GM19043 (cell line): ENCODE data around the gene WDR53.
"Not testable (repeated sequence)": the region's sequence is repeated elsewhere in the genome, so short reads cannot be mapped to it uniquely, and the experiment has no call there.

ENCODE experiments used
- ATAC-seq: cut with Tn5 transposase; IDR thresholded peaks from one replicate; pipeline ENCODE4 v1.9.1; 2021; ENCODE audit warnings: low read depth; ENCODE audit not compliant: unreplicated experiment

Gene WDR53

DNA sequence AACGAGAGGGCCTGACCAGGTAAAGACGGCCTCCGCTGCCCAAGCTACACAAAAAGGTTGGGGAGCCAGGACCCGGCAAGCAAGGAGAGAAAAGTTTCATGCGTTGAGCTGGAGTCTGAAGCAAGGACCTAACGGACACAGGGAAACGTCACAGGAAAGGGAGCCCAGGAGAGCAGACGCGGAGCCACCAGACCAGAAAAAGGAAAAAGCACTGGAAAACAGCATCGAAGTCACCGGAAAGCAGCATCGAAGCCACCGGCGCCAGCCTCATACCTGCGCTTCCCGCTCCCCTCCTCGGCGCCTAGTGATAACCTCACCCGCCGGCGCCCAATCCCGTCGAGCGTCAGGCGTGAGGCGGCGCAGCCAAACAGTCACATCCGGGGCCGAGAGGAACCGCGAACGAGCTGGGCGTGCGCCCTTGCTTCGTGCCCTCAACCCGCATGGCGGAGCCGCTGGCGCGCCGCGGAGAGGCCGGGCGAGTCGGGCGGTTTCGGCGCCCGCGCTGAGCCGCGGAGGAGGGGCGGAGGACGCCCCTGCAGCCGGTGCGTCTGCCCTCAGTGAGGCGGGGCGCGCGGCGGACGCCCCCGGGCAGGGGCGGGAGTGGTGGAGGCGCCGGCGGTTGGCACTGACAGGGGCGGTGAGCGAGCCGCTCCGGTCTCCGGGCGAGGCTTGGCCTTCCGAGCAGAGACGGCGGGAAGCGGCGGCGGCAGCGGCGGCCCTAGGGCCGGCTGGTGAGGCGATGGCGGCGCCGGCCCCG is at the start of gene WDR53, which contains the start of gene FBXO45:
TSS of gene WDR53 (minus strand) at position 309 of the 757 bp plus-strand sequence. CDS start 7,079 bp downstream, outside the sequence.
TSS of gene FBXO45 (plus strand) at position 415 of the 757 bp plus-strand sequence. CDS start at position 740, 325 bp downstream.
- ATAC-seq = peak; percentile 86

DNA sequence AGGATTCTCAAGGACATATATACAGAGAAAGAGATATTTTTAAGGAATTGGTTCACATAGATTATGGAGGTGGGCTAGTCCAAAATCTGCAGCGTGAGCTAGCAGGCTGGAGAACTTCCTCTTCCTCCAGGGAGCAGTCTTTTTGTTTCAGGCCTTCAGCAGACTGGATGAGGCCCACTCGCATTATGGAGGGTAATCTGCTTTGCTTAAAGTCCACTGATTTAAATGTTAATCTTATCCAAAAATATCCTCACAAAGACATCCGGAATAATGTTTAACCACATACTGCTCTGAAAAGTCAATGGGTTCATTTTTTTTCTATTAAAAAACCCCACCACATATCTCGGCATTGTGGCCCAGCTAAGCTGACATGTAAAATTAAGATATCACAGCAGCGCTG is 48.9 kb upstream of the WDR53 start:
- no peak for ATAC-seq

DNA sequence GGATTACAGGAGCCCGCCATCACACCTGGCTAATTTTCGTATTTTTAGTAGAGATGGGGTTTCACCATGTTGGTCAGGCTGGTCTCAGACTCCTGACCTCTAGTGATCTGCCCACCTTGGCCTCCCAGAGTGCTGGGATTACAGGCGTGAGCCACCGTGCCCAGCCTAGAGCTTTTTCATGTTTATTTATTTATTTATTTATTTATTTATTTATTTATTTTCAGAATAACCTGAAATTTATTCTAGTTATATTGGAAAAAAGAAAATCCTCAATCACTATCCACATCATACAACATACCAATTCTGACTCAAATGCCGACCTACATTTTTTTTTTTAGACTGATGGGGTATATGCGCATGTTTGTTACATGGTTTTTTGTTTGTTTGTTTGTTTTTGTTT is 46.9 kb upstream of the WDR53 start:
- not testable (repeated sequence) for ATAC-seq

DNA sequence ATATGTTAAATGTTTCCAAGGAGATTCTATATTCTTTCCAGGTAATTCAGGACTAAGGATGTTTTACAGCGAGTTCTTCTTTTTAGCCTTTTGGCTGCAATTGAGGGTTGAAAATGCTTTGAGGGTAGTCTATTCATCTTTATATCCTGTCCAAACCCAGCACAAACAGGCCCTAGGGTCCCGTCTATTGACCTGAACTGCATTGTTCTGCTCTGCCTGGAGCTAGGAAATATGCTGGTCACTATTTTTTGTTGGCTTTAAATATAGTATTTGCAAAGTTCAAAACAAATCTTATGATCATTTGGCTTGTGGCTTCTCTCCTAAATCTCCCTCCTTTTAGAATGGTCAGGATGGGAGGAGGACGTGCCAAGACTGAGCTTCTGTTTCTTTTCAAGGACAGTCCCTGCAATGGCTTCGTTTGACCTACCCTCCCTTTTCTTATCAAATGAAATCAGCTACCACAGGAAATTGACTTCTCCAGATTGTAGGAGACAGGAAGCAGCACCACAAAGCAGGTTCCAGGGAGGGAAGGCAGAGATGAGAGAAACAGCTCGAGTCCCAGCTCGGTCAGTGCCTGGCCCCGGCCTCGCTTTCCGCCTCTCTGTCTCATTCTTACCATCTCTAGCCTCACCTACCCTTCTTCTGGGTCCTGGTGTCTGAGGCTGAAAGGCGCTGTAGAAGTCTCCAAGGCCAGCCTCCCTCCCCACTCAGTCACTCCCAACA is 43.6 kb upstream of the WDR53 start:
- ATAC-seq = no peak

DNA sequence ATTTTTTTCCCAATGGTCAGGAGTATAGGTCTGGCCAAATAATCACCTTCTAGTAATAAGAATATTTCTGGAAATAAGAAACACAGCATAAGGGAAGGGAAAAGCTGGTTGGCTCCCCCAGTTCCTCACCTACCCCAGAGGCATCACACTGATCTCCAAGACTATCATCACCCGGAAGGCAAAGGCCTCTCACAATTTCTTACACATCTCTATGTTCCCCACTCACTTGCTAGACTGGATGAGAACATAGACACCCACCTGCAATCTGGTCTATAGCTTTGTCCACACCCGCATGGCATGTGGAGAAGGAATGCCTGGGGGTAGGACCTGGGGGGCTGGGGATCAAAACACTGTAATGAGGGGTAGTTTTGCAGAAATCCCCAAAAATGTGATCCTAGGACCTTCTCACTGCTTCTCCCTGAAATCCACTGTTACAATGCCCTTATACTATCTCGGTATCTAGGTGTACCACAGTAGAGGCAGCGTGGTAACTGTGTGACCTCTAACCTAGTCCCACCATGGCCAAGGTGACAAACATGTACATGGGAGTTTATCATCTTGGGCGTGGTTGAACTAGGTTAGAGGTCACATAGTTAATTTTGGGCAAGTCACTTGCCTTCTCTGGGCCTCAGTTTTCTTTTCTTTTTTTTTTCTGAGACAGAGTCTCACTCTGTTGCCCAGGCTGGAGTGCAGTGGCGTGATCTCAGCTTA is 41.6 kb upstream of the WDR53 start:
- ATAC-seq = no peak

DNA sequence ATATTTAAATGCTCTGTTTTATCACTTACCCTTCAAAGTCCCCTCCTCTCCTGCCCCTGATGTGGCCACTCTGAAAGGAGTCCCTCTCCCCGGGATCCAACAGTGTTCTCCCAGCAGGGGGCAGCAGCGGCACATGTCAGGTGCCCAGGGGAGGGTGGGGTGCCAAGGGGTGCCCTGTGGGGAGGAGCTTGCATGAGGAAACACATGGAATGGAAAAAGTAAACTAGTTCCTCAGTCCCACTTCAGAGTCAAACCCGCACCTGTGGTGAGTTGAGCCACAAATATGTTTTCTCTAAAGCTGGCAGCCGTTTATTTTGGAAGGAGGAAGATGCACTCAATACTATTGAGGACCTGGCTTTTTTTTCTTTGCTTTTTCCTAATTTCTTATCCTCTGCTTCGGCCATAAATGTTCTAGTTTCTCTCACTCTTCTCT is 41.0 kb upstream of the WDR53 start:
- ATAC-seq = peak; percentile 87

DNA sequence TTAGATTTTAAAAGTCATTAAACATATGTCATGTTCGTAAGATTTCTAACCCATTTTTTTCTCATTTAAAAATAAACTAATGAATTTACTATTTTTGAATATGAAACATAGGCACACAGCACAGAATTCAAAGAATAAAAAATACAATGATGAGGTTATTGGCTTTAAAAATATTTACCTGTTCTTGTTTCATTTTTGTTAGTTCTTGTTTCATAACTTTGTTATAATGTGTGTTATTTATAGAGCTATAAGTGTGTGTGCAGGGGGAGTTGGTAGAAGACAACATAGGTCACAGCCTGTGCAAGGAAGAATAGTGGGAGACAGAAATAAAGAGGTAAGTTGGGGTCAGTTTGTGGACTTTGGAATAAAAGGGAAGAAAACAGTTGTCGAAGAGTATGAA is 40.3 kb upstream of the WDR53 start:
- ATAC-seq = no peak

DNA sequence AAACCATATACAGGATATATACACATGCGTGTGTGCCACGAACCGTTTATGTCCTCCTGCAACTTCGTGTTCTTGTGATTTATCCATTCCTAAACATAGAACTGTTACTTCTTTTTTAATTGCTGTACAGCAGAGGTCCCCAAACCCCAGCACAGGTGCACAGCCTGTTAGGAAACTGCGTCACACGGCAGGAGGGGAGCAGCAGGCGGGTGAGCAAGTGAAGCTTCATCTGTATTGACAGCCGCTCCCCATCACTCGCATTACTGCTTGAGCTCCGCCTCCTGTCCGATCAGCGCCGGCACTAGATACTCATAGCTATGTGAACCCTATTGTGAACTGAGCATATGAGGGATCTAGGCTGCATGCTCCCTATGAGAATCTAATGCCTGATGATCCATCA is 36.2 kb upstream of the WDR53 start:
- ATAC-seq = no peak

DNA sequence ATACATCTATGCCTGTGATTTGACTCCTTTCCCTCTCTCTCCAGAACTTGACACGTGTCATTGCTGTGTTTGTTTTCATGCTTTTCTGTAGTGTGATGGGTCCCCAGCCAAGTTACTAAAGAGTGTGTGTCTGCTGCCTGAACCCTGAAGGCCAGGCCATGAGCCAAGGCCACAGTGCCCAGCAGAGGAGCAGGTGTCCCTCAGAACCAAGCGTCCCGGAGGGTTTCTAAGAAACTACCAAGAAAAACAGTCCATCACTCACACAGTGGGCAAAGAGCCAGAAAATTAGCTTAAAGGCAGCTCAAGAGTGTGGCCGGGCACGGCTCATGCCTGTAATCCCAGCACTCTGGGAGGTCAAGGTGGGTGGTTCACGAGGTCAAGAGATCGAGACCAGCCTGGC is 35.3 kb upstream of the WDR53 start:
- no peak for ATAC-seq

DNA sequence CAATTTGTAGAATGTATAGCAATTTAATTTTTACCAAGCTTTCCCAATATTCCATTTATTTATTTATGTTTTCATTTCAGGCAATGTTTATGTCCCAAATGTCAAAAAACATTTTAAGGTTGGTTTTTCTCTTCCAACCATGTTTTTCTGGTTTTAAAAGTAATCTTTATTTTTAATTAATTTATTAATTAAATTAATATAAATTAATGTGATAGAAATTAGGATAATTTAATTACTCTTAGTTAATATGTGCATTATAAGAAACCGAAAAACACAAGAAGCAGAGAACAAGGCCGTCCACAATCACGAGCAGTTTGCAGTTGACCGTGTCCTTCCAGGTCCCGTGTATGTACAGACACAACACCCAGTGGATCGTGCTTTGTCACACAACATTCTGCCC is 34.3 kb upstream of the WDR53 start:
- ATAC-seq = no peak

DNA sequence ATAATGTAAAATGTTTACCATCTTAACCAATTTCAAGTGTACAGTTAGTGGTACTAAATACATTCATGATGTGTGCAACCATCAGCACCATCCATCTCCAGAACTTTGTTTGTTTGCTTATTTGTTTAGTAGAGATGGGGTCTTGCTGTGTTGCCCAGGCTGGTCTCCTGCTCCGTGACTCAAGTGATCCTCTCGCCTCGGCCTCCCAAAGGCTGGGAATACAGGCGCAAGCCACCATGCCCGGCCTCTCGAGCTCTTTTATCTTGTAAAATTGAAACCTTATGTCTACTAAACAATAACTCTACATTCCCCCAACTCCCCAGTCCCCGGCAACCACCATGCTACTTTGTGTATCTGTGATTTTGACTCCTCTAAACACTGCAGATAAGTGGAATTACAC is 32.0 kb upstream of the WDR53 start:
- ATAC-seq = no peak

DNA sequence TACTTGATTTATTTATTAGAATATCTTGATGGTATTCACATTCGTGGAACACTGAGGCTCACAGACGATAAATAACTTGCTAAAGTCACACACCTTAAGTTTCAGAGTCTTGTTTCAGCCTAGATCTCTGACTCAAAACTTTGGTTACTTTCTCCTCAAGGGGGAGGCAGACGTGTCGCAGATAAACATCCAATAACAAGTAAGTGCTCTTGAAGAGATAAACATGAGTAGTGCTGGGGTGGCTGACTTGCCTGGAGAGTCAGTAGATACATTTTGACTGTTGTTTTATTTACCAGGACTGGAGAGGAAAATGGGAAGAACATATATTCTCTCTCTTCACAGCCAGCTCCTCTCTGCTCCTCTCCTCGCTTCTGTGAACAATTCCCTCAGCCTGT is 31.4 kb upstream of the WDR53 start:
- no peak for ATAC-seq

DNA sequence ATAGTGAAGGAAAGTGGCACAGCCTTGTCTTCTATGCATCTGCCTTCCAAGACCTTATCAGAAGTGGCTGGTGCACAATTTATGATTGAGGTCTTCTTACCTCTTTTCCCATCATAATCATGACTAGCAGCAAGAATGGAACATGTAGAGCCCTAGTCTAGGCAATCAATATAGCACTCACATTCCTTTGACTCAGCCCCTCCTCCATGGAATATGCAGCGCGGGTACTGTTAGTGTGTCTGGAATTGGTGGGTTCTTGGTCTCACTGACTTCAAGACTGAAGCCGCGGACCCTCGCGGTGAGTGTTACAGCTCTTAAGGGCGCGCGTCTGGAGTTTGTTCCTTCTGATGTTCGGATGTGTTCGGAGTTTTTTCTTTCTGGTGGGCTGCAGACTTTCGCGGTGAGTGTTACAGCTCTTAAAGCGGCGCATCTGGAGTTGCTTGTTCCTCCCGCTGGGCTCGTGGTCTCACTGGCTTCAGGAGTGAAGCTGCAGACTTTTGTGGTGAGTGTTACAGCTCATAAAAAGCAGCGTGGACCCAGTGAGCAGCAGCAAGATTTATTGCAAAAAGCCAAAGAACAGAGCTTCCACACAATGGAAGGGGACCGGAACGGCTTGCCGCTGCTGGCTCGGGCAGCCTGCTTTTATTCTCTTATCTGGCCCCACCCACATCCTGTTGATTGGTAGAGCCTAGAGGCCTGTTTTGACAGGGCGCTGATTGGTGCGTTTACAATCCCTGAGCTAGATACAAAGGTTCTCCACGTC is 29.8 kb upstream of the WDR53 start:
- not testable (repeated sequence) for ATAC-seq

DNA sequence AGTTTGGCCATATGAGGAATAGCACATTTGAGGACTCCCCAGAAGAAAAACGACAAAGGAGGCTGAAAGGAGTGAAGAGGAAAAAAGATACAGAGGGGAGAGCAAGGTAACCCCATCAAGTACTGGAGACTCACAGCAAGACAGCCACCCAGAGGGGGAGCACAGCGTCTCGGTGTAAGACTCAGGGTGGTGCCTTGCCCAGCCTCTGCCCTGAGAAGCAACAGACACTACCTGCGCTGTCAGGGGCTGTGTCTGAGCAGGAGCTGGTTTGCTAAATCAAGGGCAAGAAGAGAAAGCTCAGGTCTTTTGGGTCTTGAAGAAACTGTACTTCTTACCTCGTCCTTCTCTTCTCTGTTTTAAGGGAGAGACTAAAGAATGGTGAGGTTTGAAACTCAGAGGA is 28.0 kb upstream of the WDR53 start:
- no peak for ATAC-seq

DNA sequence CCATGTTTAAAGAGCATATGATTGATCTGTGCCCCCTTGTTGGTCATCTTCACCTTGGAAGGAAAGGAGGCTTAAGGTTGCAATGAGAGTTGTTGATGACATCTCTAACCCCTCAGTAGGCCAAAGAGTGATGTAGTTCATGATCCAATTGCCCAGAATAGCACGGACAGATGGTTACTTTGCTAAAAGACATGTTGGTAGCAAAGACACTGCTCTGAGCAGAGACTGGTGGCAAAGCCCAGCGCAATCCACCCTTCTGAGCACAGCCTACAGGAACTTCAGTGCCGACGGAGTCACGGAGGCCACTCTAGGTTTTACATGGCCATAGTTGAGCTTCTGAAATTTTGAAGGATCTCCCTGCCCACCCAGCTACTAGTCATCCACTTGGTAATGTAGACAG is 21.9 kb upstream of the WDR53 start:
- ATAC-seq = no peak

DNA sequence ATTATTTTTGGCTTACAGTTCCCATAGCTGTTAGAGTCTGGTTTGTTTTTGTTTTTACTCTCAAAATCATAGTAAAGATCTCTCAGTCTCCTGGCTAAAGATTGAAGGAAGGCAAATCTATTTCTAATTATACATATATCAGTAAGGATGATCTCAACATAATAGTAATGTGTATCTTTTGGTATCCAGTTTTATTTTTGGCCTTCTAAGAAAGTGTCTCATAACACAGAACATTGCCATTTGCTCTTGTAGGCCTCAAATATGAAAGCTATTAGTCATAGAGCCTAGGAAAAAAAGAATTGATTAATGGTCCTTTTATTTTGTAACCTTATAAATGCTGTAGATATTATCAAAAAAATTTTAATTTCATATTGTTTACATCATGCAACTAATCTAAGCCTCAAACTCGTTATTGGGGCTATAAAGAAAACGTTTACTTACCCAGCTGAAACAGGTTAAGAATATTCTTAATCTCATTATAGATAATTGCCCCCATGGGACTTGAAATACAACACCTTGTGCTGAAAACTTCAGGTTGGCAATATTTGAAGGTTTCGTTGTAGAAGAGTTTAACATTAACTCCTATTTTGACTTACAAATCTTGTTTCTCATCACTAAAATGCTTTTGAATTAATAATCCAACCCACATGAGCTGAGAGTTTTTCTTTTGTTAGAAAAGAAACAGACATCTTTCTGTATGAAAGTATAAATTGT is 16.8 kb upstream of the WDR53 start:
- ATAC-seq = no peak

DNA sequence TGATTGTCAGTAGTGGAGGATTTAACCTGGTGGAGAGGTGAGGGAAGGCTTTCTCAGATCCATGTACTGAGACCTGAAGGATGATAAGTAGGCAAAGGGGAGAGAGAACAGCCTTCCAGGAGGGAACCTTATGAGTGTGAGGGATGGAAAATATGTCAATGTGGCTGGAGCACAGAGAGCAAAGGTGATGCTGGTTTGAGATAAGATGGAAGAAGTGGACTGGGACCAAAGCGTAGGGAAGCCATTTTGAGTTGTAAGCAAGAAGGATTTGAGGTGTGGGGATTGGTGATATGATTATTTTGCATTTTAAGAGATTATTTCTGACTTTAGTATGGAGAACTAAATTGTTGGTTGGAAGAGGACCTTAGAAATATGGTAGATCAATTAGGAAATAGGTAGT is 4.0 kb upstream of the WDR53 start:
- ATAC-seq = no peak

DNA sequence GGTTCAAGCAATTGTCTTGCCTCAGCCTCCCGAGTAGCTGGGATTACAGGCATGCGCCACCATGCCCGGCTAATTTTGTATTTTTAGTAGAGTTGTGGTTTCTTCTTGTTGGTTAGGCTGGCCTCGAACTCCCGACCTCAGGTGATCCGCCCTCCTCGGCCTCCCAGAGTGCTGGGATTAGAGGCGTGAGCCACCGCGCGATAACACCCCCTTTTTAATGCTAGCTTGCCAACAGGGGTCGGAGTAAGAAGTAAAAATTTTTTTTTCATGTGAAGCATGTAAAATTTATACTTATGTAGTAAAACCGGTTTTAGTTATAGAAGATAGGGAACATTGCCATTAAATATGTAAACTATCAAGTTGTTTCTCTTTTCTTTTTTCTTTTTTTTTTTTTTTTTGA is 2.0 kb upstream of the WDR53 start:
- not testable (repeated sequence) for ATAC-seq

DNA sequence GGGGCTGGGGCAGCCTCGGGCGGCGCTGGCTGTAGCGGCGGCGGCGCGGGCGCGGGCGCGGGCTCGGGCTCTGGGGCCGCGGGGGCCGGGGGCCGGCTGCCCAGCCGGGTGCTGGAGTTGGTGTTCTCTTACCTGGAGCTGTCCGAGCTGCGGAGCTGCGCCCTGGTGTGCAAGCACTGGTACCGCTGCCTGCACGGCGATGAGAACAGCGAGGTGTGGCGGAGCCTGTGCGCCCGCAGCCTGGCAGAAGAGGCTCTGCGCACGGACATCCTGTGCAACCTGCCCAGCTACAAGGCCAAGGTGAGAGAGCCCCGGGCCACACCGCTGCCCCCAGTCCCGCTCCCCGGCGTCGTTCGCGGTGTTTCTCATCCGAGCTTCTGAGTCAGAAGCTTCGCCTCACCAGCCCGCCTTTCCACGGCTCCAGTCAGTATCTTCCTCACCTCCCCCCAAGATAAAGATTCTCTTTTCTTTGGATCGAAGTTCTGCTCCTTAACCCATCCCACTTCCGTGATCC is 706 bp upstream of the WDR53 start:
- ATAC-seq = peak; percentile 48

DNA sequence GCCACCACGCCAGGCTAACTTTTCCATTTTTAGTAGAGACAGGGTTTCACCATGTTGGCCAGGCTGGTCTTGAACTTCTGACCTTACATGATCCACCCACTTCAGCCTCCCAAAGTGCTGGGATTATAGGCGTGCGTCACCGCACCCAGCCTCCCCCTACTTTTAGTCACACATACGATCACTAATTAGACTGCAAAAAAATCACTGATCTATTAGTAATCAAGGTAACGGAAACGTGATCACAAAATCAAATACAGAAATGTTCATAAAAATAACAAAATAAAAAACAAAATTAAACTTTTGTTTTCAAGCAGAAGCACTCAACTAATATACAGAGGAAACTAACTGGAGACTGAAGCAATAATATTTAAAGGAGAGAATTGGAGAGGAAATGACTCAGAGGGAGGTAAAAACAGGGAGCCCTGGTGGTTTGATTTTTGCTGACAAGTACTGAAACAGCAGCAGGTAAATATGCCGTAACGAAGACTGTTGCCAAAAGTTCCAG is 4.6 kb downstream of the WDR53 start:
- no peak for ATAC-seq
